Right lobe of liver (tissue), 4 donors: ENCODE results near the gene EDN2.

Experiments used
- POLR2A ChIP-seq: fragments of 450-650 bp; IDR thresholded peaks from one replicate; pipeline ENCODE4 v1.6.1; 2017; ENCODE audit warnings: antibody characterized with exemption, mild to moderate bottlenecking
- TF ChIP-seq, protein P1 (sequence below), 4 donors: fragments of 200-600 bp in 3 of 4; fragments of 450-650 bp in 1 of 4; IDR thresholded peaks; one replicate each; pipeline versions ENCODE4 v1.5.1 to v1.8.0; 2016 to 2022; ENCODE audit warnings: antibody characterized with exemption in 4 of 4, mild to moderate bottlenecking in 2 of 4
- donor health status: DM: no; HTN: no; CAD: no.
- donor health status: DM: no; HTN: no; CAD: no.
- donor health status: DM: no; HTN: yes; CAD: no.

DNA sequence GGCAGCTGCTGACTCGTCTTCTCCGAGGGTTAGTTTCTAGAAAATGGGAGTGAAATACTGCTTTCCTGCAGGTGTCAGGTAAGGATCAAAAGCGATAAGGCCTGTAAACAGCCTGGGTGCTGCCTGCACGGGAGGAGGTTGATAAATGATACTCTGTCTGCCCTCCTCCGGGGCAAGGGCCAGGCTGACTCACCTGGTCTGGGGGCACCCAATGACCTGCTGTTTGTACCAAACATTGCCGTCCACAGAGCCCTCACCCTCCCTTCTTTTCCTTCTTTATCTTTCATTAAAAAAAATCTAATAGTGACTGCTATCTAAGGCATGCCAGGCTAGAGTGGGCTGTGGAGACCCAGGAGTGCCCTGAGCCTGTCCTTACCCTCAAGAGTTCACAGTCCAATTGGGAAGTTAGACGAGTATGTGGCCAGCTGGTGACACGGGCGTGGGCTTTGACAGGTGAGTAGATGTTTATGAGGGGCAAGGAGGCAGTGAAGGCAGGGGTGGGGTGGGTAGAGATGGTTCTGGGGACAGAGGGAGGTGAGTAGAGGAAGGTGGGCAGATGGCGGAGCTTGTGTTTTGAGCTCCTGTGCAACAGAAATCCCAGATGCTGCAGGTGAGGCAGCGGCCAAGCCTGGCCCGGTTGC, 16.2 kb downstream of the EDN2 start:
- TF ChIP-seq, protein P1, sequence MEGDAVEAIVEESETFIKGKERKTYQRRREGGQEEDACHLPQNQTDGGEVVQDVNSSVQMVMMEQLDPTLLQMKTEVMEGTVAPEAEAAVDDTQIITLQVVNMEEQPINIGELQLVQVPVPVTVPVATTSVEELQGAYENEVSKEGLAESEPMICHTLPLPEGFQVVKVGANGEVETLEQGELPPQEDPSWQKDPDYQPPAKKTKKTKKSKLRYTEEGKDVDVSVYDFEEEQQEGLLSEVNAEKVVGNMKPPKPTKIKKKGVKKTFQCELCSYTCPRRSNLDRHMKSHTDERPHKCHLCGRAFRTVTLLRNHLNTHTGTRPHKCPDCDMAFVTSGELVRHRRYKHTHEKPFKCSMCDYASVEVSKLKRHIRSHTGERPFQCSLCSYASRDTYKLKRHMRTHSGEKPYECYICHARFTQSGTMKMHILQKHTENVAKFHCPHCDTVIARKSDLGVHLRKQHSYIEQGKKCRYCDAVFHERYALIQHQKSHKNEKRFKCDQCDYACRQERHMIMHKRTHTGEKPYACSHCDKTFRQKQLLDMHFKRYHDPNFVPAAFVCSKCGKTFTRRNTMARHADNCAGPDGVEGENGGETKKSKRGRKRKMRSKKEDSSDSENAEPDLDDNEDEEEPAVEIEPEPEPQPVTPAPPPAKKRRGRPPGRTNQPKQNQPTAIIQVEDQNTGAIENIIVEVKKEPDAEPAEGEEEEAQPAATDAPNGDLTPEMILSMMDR (IDR thresholded peaks at IDR 0.05), result no peak
- no peak for TF ChIP-seq POLR2A
